Activated CD8-positive, alpha-beta memory T cell treated with anti-CD3 and anti-CD28 coated beads for 36 hours (primary cell): ENCODE data around the gene LNX2. TPM values are rescaled to one million over a fixed set of nuclear protein-coding genes. Genes with fewer than 3 reads are reported as not detected.

Experiments
- CTCF ChIA-PET: fragments of 350-600 bp; sonication (Branson Sonifier 250); formaldehyde crosslinking; loops from one replicate; lab custom pipeline; 2021; ENCODE audit warnings: antibody characterized with exemption; lab: Charles Lee
- POLR2A ChIA-PET: fragments of 350-600 bp; sonication (Branson Sonifier 250); formaldehyde crosslinking; loops from one replicate; lab custom pipeline; 2021; ENCODE audit warnings: antibody characterized with exemption; lab: Charles Lee
- total RNA-seq, 2 experiments: library from RNA; stranded (reverse); gene quantifications; one replicate each; pipeline ENCODE4 v1.2.3, GENCODE V29; 2021

The LNX2 gene
- total RNA-seq, 2 experiments from 2014 or later, result 4.3 to 4.4 TPM

DNA sequence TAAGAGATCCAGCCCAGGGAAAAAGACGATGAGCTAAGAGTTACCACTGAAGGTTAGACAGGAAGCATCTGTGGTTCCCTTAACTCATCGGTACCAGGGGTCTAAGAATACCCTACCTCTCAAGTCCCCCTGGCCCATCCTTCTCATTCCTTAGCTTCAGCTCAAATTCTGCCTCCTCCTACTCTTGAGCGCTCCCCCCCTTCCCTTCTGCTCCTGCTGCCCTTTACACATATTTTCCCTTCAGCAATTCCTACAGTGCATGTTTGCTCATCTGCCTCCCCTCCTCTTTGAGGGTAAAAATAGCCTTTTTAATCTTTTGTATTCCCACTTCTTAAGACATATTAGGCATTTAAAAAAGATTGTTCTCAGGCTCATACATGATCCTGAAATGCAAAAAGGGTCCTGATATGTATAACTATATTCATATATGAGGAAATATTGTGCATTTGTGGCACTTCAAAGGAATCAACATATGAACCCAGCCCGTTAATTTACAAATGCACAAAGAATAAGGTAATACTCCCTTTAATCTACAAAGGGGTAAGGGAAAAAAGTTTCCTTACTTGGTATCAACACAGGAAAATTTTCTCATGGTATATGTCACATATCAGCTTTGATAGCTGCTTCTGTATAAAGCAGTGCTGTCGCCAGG lies 33.1 kb downstream of the LNX2 start:
- POLR2A ChIA-PET, result no interaction called here
- CTCF ChIA-PET, result no interaction called here

DNA sequence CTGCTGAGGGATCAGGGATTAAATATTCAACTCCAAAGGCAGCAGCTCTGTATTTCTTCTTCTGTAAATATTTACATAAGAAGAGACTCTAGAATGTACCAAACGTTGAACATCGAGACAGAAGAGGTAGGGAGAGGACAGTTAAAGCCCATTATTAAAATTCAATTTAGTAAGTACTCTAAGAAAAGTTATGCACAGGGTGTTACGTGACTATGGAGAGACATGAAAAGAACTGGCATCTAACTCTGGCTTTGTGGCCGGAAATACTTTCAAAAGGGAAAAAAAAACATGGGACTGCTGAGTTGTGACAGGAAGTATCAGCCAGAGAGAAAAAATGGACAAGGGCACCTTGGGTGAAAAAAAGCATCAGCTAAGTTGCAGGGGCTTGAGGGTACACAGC lies 36.7 kb downstream of the LNX2 start:
- ChIA-PET POLR2A (no interaction called here), CTCF (no interaction called here)

DNA sequence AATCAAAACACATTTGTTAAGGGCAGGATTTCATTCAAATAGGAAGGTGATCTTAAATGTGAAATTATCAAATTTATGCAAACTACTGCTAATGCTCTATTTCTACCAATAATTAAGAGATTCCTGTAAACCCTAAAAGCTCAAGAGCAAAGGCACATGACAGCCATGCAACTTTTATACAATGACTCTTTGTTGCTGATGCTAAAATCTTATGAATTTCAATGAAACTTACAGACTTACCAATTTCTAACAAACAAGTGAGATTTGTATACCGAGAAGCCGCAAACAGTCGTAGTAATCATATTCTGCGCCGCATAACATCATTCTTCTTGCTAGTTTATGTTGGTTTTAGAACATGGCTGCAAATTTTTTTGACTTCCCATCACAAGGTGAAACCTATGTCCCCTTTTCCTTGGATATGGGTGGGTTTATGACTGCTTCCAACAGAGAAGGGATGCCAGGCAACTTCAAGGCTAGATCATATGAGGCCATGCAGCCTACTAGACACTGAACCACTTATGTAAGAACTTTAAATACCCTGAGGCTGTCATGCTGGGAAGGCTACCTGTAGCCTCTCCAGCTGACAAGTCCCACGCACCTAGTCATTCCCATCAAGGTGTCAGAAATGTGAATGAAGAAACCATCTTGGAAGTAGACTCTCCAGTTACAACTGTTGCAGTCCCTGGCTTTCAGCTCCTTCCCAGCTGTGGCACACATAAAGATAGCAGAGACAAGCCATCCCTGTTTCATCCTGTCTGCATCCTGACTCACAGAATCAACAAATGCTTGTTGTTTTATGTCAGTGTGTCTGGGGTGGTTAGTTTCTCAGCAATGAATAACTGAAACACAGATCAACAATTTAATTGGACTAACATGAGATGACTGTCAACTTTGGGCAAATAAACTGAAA lies 42.0 kb downstream of the LNX2 start:
- CTCF ChIA-PET, result no interaction called here
- POLR2A ChIA-PET, result no interaction called here

DNA sequence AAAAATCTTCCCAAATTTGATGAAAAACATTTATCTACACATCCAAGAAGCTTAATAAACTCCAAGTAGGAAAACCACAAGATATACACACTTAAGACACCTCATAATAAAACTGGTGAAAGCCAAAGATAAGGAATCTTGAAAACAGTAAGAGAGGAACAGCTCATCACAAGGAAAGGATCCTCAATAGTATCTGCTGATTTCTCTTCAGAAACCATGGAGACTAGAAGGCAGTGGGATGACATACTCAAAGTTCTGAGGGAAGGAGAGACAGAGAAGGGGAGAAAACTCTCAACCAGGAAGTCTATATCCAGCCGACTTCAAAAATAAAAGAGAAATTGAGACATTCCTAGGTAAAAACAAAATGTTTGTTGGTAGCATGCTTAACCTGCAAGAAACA lies 45.7 kb downstream of the LNX2 start:
- POLR2A ChIA-PET, result no interaction called here

DNA sequence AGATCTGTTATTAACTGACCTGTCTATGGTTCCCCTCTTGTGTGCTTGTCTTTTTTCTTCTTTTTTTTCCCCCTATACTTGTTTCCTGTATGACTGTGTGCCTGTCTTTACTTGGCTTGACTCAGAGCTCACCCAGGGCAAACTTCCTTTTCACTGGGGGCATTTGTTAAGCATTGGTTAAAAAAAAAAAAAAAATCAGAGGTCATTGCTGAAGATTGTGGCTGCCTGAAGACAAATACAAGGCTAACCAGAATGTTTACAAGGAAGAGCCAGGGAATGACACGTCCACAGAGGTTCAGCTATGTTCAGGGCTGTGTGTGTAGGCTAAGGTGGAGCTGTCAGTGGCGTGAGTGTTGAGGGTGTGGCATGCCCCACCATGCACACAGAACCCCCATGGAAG lies 47.1 kb downstream of the LNX2 start:
- POLR2A ChIA-PET, result interaction anchor here (0.7 kb wide), 1 partner anchor 255 kb away, joined by 8 read pairs; no protein-coding TSS in a partner anchor
- CTCF ChIA-PET, result no interaction called here

More for the DNA sequence above, 45.7 kb downstream of the LNX2 start:
- CTCF ChIA-PET, result no interaction called here

DNA sequence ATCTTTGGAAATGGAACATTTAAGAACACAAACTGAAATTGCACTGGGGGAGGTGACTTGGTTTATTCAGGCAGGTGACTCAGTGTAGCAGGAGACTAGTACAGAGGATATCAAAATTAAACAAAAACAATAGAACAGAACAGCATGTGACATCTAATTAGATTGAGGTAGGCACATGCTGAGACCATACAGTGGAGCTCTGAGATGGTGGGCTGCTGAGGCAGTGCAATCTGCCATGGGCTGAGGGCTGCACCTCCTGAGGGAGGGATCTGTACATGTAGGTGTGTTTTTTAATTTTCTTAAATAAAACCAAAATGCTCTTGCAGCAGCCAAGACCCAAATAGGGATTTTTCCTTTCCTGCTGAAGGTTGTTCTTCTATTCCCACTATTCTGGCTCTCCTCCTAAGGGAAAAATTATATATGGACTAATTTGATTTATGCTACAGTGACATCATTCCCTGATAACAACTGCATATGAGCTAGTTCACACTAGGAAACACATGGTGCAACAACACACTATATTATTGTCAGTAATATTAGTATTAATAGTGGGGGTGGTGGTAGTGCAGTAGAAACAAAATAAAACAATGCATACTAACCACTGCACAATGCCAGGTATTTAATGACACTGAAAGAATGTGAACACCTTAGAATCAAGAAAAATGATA lies 48.0 kb downstream of the LNX2 start:
- POLR2A ChIA-PET, result no interaction called here
- CTCF ChIA-PET, result no interaction called here

DNA sequence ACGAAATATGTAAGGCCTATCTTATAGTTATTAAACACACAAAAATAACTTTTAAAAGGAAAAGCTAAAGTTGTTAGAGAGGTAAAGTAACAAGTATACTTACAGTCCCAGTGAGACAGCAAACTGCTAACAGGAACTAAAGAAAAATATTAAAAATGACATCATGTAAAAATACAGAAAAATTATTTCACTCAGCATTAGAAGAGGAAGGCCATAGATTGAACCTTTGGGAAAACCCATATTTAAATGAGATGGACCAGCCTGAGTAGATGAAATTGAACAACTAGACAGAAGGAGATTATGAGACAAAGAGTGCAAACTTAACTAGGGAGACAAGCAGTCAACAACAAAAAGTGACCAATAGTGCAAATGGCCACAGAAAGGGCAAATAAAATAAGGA lies 49.4 kb downstream of the LNX2 start:
- CTCF ChIA-PET, result no interaction called here
- POLR2A ChIA-PET, result no interaction called here

DNA sequence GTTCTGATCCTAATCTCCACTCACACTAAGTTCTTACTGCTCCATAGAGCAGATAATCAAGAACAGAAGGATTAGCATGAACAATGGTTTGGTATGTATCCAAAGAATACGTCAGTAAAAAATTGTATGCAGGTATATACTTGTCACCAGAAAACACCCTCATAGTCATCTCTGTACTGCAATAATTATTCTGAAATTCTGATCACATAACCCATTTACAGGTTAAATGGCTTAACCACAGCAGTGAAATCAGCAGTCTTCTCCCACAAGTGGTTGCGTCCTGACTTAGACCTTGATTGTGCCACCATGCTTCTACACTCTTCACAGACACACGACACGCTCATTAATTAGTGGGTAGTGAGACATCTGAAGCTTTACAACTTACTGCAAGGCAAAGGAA lies 50.9 kb downstream of the LNX2 start:
- ChIA-PET CTCF (interaction anchor here (0.9 kb wide), 1 partner anchor 107 kb away, joined by 3 read pairs; no protein-coding TSS in a partner anchor), POLR2A (no interaction called here)

DNA sequence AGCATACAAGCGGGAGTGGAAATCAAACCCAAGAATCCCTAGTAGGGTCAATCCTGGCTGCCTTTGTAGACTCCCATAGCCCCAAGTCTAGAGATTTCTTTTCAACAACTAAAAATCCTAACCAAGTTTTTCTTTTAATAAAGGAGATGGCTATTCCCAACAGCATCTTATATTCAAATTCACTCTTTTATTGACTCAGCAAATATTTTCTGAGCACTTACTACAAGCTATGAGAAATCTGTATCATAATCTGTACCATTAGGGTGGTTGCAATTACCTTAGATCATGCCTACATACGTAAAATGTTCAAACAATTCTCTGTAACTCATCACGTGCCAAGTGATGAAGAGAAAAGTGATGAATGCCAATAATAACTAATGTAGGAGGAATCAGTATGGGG lies 54.5 kb downstream of the LNX2 start:
- ChIA-PET CTCF (no interaction called here), POLR2A (no interaction called here)

DNA sequence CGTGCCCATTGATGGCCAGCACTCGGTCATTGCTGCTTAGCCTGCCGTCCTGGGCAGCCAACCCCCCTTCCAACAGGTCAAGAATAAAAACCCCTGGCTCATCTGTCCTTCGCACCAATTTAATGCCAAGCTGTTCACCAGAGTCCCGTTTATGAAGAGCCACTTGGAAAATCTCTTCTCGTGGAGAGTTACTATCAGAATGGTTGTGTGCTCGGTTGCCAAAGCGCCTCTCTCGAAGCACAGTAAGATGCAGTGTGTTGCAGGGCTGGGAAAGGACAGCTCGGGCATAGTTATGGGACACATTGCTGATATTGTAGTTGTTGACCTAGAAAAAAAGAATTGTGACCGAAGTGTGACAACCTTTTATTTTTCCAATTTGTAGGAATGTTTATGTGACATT lies 57.9 kb downstream of the LNX2 start:
- ChIA-PET CTCF (no interaction called here), POLR2A (no interaction called here)

DNA sequence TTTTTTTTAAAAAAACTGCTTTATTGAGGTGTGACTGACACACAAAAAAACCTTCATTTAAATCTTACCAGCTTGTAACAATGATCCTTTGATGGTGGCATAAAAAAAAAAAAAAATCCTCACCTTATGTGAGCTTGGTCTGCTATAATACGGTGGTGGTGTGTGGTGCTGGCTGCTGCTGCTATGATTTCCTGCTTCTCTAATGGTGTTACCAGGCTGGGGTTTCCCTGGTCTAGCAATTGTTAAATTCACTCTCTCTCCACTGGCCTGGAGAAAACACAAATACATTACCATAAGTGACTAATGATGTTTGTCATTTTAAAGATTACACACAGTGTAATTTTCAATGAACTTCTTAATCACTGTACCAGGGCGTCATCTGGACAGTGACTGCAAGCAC lies 60.6 kb downstream of the LNX2 start:
- ChIA-PET POLR2A (no interaction called here), CTCF (no interaction called here)

DNA sequence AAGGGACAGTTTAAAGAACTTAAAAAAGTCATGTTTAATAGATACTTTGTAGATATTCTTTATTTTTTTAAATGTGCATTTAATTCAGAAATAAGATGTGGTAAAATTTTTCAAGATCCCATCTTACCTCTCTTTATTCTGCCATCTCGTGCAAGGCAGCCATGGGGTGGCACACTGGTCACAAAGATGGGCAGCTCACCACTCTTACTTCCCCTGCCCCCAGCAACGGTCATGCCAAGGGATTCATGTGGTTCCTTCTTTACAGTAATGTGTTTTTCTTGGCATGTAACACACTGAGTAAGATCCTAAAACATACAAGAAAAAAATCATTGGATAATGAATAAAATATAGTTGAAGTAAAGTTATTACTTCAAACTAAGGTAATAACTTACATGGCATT lies 64.2 kb downstream of the LNX2 start:
- ChIA-PET CTCF (no interaction called here), POLR2A (no interaction called here)

DNA sequence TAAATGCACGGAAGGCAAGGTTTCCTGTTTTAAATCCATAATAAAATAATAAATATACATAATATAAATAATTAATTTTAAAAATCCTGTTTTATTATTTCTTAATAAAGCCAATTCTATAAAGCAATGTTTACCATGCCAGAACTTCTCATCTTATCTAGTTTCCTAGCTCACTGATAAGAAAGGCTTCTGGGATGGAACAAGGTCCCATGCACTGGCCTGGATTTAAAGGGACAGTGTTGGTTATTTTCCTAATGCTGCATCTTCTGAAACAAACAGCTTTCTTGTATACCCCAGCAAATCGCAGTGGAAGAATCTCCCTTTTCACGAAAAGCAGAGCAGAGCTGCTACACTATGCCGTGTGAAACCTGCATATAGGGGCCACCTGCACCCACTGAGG lies 68.8 kb downstream of the LNX2 start:
- CTCF ChIA-PET, result no interaction called here
- POLR2A ChIA-PET, result no interaction called here

DNA sequence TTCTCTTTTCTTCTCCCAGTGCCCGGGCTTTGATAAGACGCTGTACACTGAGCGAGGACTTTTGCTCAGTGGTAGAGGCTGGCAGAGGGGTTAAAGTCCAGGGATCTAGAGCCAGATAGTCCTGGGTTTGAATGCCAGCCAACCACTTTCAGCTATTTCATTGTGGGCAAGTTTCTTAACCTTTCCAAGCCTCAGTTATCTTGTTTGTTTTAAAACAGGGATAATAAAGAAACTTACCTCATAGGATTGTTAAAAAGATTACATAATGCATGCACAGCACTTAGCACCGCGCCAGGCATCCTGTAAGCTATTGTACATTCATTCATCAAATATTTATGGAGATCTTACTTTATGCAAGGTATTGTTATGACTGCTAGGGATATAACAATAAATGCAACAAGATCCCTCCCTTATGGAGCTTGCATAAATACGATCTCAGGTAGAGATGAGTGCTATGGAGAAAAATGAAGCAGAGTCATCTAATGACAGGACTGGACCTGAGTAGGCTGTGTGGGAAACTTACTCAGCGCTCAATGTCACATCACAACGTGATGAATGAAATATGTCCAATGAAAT lies 70.8 kb downstream of the LNX2 start:
- ChIA-PET CTCF (interaction anchor here (1.1 kb wide), 1 partner anchor 9 kb away, joined by 4 read pairs; no protein-coding TSS in a partner anchor), POLR2A (interaction anchor here (1.4 kb wide), 1 partner anchor 71 kb away, joined by 4 read pairs; the partner anchor contains the start of gene LNX2)

DNA sequence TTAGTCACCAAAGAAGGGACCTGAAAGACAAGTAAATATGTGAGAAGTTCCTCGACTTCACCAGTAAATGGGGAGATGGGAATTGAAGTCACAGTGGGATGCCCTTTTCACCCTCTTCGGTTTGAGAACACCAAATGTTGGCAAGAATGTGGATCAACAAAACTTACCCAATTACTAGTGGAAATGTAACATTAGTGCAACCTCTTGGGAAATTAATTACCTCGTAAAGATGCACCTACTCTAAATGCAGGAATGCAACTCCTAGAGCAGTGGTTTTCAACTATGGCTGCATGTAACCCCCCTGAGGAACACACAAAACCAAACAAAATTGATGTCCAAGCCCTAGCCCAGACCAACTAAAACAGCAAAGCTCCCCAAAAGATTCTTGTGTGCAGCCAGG lies 78.1 kb downstream of the LNX2 start:
- ChIA-PET CTCF (no interaction called here), POLR2A (no interaction called here)

DNA sequence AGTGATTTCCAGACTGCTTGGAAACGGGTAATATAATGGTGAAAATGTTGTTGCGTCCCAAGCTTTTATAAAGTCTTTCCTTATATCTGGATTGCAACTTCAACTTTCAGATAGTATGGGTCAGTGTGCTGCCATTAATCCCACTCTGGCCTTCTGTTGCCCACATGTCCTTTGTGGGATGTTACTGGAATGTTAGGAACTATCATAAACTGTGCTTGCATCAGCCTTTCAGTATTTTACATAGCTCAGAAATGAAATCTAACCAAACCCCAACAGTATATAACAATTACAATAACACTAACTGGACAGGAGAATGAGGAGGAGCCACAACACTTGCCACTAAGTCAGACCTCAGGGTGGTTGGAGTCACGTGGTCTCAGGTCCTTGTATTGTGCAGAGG lies 78.9 kb downstream of the LNX2 start:
- ChIA-PET CTCF (interaction anchor here (1.7 kb wide), 1 partner anchor 9 kb away, joined by 4 read pairs; no protein-coding TSS in a partner anchor), POLR2A (no interaction called here)

DNA sequence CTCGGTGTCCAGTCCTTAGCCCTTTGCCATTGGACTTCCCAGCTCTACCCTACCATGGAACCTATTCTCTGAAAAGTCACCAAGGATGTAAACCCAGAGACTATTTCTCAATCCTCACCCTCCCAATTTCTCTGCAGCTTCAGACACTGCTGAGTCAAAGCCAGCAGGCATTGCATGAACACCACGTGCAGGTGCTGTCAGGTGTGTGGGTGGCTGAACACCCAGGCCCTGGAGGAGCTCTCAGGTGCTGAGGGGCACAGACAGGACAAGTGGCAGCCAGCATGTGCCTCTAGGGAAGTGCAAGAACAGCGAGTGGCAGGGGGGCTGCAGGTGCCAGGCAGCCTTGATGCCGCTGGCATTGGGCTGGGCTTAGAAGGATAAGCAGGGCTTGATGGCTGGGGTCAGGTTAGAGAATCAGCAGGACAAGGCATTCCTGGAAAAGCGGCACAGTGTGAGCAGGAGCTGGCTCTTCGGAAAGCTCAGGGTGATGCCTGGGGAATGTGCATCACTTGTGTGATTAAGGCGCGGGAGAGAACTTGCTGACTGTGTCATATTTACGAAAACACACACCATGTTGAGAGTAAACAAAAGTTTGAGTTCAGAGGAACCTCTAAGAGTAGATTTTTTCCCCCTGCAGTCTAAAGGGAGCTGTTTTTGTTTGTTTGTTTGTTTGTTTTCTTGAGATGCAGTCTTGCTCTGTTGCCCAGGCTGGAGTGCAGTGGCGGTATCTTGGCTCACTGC lies 83.8 kb downstream of the LNX2 start:
- CTCF ChIA-PET, result no interaction called here
- POLR2A ChIA-PET, result no interaction called here

DNA sequence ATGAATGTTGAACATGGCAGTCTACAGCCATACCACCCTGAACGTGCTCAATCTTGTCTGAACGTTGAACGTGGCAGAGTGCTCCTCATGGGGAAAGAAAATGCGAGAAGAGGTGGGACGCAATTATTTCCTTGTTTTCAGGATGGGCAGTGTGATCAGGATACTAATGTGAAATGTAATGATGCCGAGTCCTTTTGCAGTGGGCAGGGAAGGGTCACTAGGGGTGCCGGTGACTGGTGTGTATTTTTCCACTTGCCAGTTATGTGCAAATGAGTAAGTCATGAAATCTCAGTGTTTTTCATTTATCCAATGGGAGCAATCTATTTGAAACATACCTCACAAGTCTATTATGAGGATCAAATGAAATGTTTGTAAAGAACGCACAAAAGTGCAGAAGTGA lies 84.8 kb downstream of the LNX2 start:
- CTCF ChIA-PET, result interaction anchor here (0.7 kb wide), 1 partner anchor 291 kb away, joined by 4 read pairs; no protein-coding TSS in a partner anchor
- POLR2A ChIA-PET, result no interaction called here

DNA sequence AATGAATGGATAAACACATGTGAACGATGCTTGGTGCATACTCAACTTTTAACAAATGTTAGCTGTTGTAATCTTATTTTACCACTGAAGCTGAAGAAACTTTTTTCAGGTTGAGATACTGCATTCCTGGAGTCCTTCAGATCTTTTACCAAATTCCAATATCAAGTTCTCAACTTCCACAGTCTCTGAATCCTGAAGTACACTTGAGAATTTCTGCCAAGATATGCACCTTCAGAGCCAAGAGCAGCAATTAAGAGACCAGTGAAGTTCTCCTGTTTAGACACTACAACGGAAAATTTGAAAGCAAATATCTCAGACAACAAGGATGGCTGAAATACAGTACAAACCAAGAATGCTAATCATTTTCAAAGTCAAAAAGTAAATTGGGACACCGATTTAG lies 85.3 kb downstream of the LNX2 start:
- CTCF ChIA-PET, result interaction anchor here (0.7 kb wide), 1 partner anchor 292 kb away, joined by 4 read pairs; no protein-coding TSS in a partner anchor
- POLR2A ChIA-PET, result no interaction called here
